Erythroblast (primary cell): ENCODE measurements around the gene MSI2.

Experiments
- GATA1 ChIP-seq: IDR thresholded peaks from 2 replicates; pipeline ENCODE4 v1.6.1; 2011; ENCODE audit warnings: low read depth, mild to moderate bottlenecking, control low read depth, low read length, moderate library complexity
- POLR2A ChIP-seq: IDR thresholded peaks from 2 replicates; pipeline ENCODE4 v1.6.1; 2011; ENCODE audit warnings: mild to moderate bottlenecking, low read length

GRCh38 chr17:57251211-57251787 is 5.0 kb upstream of the MSI2 start:
- TF ChIP-seq POLR2A (no peak), GATA1 (no peak)
